Upper lobe of right lung (tissue), 1 donor: Measurements from ENCODE around the gene SETD2. TPM values are rescaled to one million over a fixed set of nuclear protein-coding genes. Genes with fewer than 3 reads are reported as not detected.

ENCODE experiments used
- ATAC-seq: fragments of 200-7000 bp; cut with Tn5 transposase; one replicate; pipeline ENCODE4 v1.9.1; 2020; ENCODE audit warnings: mild to moderate bottlenecking, moderate library complexity
- DNase-seq: peaks from one replicate; pipeline ENCODE4 v3.0.0-alpha.2; 2020
- H3K27ac ChIP-seq: fragments of 200-600 bp; one replicate; pipeline ENCODE4 v1.8.0; 2022
- H3K27me3 ChIP-seq: fragments of 200-600 bp; one replicate; pipeline ENCODE4 v1.8.0; 2022; ENCODE audit warnings: mild to moderate bottlenecking
- H3K36me3 ChIP-seq: fragments of 200-600 bp; one replicate; pipeline ENCODE4 v1.8.0; 2022
- H3K4me1 ChIP-seq: fragments of 200-600 bp; one replicate; pipeline ENCODE4 v1.8.0; 2022
- H3K4me3 ChIP-seq: fragments of 200-600 bp; one replicate; pipeline ENCODE4 v1.8.0; 2022; ENCODE audit warnings: mild to moderate bottlenecking
- H3K9me3 ChIP-seq: fragments of 200-600 bp; one replicate; pipeline ENCODE4 v1.8.0; 2022
- CTCF ChIP-seq: fragments of 200-600 bp; IDR thresholded peaks from one replicate; pipeline ENCODE4 v1.8.0; 2022; ENCODE audit warnings: antibody characterized with exemption
- intact Hi-C: fragments of 100-400 bp; cut with DNase I; formaldehyde crosslinking; loops from one replicate; pipeline ENCODE4 v1.11.0; 2022
- total RNA-seq: library from RNA; stranded (reverse); fragmentation: NEBNext Ultra II Directional; extraction: Animal tissue kit (Norgen Biotek cat#: 25700); gene quantifications from one replicate; pipeline ENCODE4 v1.2.1, GENCODE V29; 2021
- donor health status: DM: no; HTN: yes; CAD: no; lungs with severe emphysema.

Gene SETD2
- total RNA-seq, 1 donor from 2014 or later: 45.9 TPM

- peak; percentile 60 for DNase-seq
- Histone ChIP-seq H3K36me3 (peaks cover 68% of the 10 kb centered on the region), H3K27me3 (no peaks in the 10 kb centered on the region), H3K27ac (no peak overlapping the region), H3K9me3 (no peaks in the 10 kb centered on the region), H3K4me3 (no peak overlapping the region), H3K4me1 (no peaks in the 10 kb centered on the region)
- TF ChIP-seq CTCF: no peak
- intact Hi-C loops: no loop called here
- ATAC-seq: no peak
These were observed 162.8 kb downstream of the SETD2 start for GRCh38 chr3:47000922-47001730.

GRCh38 chr3:47000198-47000815 is 163.6 kb downstream of the SETD2 start:
- Histone ChIP-seq H3K4me1 (no peaks in the 10 kb centered on the region), H3K9me3 (no peaks in the 10 kb centered on the region), H3K4me3 (no peak overlapping the region), H3K27ac (no peak overlapping the region), H3K36me3 (peaks cover 61% of the 10 kb centered on the region), H3K27me3 (no peaks in the 10 kb centered on the region)
- no peak for ATAC-seq
- DNase-seq: no peak
- intact Hi-C loops: no loop called here
- no peak for TF ChIP-seq CTCF

GRCh38 chr3:46999516-47000197 is 164.3 kb downstream of the SETD2 start:
- no peaks in the 10 kb centered on the region for H3K27me3 ChIP-seq
- DNase-seq (no peak), ATAC-seq (no peak)
- H3K9me3 ChIP-seq: no peaks in the 10 kb centered on the region
- H3K36me3 ChIP-seq: peaks cover 60% of the 10 kb centered on the region
- intact Hi-C loops: loop anchor here (5.0 kb wide), 1 partner anchor 77 kb away; no protein-coding TSS in a partner anchor
- TF ChIP-seq CTCF: no peak
- H3K27ac ChIP-seq: no peak overlapping the region
- H3K4me1 ChIP-seq: no peaks in the 10 kb centered on the region
- no peak overlapping the region for H3K4me3 ChIP-seq

- intact Hi-C loops: loop anchor here (5.0 kb wide), 1 partner anchor 77 kb away; no protein-coding TSS in a partner anchor
- Histone ChIP-seq H3K36me3 (peaks cover 59% of the 10 kb centered on the region), H3K27ac (no peak overlapping the region), H3K4me1 (no peaks in the 10 kb centered on the region), H3K4me3 (no peak overlapping the region), H3K9me3 (no peaks in the 10 kb centered on the region), H3K27me3 (no peaks in the 10 kb centered on the region)
- TF ChIP-seq CTCF: no peak
- DNase-seq: peak; percentile 57
- ATAC-seq: no peak
These were observed 164.9 kb downstream of the SETD2 start for GRCh38 chr3:46998852-46999515.

- no peaks in the 10 kb centered on the region for H3K9me3 ChIP-seq
- peak; percentile 81 for TF ChIP-seq CTCF
- H3K27ac ChIP-seq: no peak overlapping the region
- ATAC-seq (peak; percentile 79), DNase-seq (peak; percentile 91)
- no peaks in the 10 kb centered on the region for H3K27me3 ChIP-seq
- intact Hi-C loops: loop anchor here (5.0 kb wide), 1 partner anchor 76 kb away; no protein-coding TSS in a partner anchor
- no peaks in the 10 kb centered on the region for H3K4me1 ChIP-seq
- no peak overlapping the region for H3K4me3 ChIP-seq
- peaks cover 54% of the 10 kb centered on the region for H3K36me3 ChIP-seq
These were observed 165.6 kb downstream of the SETD2 start for GRCh38 chr3:46998121-46998851.
